ENCODE data around the gene SCAND1. TPM values are rescaled to one million over a fixed set of nuclear protein-coding genes. Genes with fewer than 3 reads are reported as not detected.
"Not testable (repeated sequence)": the region's sequence is repeated elsewhere in the genome, so short reads cannot be mapped to it uniquely, and the experiment has no call there.

The SCAND1 gene
- total RNA-seq, 2 donors from 2014 or later = 63.0 to 192 TPM

DNA sequence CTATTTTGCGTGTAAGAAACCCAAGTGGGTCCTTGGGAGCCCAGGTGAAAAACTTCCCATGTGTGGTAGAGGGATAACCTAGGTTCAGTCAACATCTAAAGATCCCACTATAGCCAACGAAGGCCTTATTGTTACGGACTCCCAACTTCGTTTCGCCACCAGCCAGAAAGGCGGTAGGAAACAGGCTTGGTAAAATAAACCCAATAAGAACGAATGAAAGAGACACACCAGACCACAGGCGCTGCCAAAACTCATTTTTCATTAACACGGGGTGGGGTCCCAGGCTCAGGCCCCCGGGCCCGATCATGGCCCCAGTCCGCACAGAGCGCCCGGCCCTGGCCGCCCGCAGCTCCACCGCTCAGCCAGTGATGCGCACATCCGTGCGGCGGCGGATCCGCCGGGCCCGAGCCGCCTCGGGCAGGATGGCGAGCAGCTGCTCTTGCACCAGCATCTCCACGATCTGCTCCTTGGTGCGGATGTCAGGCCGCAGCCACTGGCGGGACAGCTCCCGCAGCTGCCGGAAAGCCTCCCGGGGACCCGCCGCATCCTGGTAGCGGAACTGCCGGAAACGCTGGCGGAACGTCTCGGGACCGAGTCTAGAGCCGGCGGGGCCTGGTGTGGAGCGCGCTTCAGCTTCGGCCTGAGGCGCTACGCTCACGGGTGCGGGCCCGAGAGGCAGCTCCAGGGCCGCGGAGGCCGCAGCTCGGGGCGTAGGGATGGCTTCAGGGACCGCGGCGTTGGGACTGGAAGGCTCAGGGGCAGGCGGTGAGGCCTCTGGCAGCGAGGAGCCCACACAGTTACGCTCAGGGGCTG lies 709 bp downstream of the SCAND1 start:
- TF ChIP-seq, protein P1, sequence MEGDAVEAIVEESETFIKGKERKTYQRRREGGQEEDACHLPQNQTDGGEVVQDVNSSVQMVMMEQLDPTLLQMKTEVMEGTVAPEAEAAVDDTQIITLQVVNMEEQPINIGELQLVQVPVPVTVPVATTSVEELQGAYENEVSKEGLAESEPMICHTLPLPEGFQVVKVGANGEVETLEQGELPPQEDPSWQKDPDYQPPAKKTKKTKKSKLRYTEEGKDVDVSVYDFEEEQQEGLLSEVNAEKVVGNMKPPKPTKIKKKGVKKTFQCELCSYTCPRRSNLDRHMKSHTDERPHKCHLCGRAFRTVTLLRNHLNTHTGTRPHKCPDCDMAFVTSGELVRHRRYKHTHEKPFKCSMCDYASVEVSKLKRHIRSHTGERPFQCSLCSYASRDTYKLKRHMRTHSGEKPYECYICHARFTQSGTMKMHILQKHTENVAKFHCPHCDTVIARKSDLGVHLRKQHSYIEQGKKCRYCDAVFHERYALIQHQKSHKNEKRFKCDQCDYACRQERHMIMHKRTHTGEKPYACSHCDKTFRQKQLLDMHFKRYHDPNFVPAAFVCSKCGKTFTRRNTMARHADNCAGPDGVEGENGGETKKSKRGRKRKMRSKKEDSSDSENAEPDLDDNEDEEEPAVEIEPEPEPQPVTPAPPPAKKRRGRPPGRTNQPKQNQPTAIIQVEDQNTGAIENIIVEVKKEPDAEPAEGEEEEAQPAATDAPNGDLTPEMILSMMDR (IDR thresholded peaks at IDR 0.05) = no peak
- no peak for TF ChIP-seq POLR2A (IDR thresholded peaks at IDR 0.05)
- Histone ChIP-seq H3K27ac (peak overlapping the region; percentile 96 to 99 (median 98)), H3K36me3 (replicated peaks in 1 of 2; ENCODE audit: insufficient read depth in 1 of 2, low read depth in 2 of 2) (no peaks in the 10 kb centered on the region), H3K27me3 (no peaks in the 10 kb centered on the region), H3K4me3 (peak overlapping the region; percentile 87 to 100), H3K9me3 (no peaks in the 10 kb centered on the region), H3K4me1 (peaks cover 29% of the 10 kb centered on the region)
- intact Hi-C loops (cut with DNase I) = no loop called here
- ATAC-seq = peak; percentile 31
- DNase-seq = peak; percentile 49 to 57 (median 56)
- 0 to 1% methylated on average over 9 to 65 of the region's 65 CpGs for WGBS, 2 donors

DNA sequence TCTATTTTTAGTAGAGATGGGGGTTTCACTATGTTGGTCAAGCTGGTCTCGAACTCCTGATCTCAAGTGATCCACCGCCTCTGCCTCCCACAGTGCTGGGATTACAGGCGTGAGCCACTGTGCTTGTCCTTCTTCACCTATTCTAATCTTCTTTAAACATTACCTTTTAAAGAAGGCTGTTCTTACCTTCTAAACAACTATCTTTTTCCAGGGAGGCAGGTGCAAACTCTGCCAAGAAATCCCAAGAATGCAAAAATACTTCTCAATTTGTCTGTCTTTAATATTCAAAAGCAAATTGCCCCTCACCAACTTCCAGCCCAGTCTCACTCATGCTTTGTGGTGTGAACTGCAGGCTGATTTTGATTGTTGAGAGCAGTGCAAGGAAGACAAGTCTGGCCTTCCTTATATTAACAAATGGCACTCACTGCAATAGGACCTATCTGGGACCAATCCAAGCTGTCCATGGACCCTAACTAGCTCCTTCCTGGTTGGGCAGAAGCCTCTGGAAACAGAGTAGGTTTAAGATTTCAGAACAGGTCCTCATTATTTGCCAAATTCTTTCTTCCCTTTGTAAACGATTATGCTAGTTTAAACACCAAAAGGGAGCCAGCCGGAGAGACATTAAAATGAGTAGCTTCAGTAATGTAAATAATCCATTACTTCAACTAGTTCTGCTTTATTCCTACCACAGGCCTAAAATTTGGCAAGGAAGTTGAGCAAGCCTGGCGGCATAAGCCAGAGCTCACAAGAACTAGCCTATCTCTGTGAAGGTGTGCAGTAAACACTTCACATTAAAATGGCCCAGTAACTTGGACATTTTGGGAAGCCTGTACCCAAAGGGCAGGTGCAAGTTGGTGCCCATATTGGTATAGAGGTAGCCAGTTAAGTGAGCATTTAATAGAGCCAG lies 1.6 kb downstream of the SCAND1 start:
- Histone ChIP-seq H3K4me3 (peak overlapping the region; percentile 87 to 100), H3K4me1 (peaks cover 29% of the 10 kb centered on the region), H3K27ac (peak overlapping the region; percentile 96 to 99 (median 98)), H3K9me3 (no peaks in the 10 kb centered on the region), H3K27me3 (no peaks in the 10 kb centered on the region), H3K36me3 (replicated peaks in 1 of 2; ENCODE audit: insufficient read depth in 1 of 2, low read depth in 2 of 2) (no peaks in the 10 kb centered on the region)
- DNase-seq (peak in 1 of 4 donors; percentile 24), ATAC-seq (no peak)
- TF ChIP-seq POLR2A (IDR thresholded peaks at IDR 0.05) = peak in 1 of 3 donors; percentile 8
- TF ChIP-seq, protein P1 (IDR thresholded peaks at IDR 0.05) = no peak
- intact Hi-C loops (cut with DNase I) = no loop called here
- WGBS, 2 donors = 23 to 31% methylated on average over 6 of the region's 6 CpGs

DNA sequence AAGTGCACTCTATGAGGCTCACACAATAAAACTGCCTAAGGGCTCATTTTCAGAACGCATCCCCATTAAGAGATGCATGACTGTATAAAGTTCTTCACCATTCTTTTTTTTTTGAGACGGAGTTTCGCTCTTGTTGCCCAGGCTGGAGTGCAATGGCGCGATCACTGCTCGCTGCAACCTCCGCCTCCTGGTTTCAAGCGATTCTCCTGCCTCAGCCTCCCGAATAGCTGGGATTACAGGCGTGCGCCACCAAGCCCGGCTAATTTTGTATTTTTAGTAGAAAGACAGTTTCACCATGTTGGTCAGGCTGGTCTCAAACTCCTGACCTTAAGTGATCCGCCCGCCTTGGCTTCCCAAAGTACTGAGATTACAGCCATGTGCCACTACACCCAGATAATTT lies 2.2 kb downstream of the SCAND1 start:
- H3K27ac ChIP-seq = peak overlapping the region in 3 of 4 donors; percentile 98 to 99 (median 99)
- peaks cover 29% of the 10 kb centered on the region for H3K4me1 ChIP-seq
- DNase-seq; intact Hi-C loops (cut with DNase I); H3K4me3 ChIP-seq; ATAC-seq; H3K27me3 ChIP-seq; H3K36me3 ChIP-seq (replicated peaks in 1 of 2; ENCODE audit: insufficient read depth in 1 of 2, low read depth in 2 of 2); H3K9me3 ChIP-seq: not testable (repeated sequence)
- 93 to 95% methylated on average over 14 of the region's 14 CpGs for WGBS, 2 donors

DNA sequence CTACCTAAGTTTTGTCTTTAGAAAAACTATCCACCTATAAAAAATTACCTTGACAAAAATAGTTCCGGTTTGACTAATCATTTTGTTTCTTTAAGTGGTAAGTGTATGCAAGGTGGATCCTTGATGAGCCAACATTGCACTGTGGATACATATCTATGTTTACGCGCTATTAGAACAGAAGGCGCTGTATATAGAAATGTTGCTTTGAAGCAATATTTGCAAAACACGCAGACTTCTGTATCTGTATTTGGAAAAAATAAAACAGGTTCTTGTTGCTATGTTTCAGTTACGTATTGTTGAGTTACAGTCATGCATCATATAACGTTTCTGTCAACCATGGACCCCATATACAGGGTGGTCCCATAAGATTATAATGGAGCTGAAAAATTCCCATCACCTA lies 4.2 kb downstream of the SCAND1 start:
- intact Hi-C loops (cut with DNase I) = no loop called here
- no peaks in the 10 kb centered on the region for H3K27me3 ChIP-seq
- ATAC-seq (no peak), DNase-seq (no peak)
- no peak overlapping the region for H3K27ac ChIP-seq
- peaks cover 22% of the 10 kb centered on the region for H3K4me1 ChIP-seq
- H3K9me3 ChIP-seq = no peaks in the 10 kb centered on the region
- TF ChIP-seq POLR2A (IDR thresholded peaks at IDR 0.05) = no peak
- TF ChIP-seq, protein P1 (IDR thresholded peaks at IDR 0.05) = no peak
- H3K36me3 ChIP-seq (replicated peaks in 1 of 2; ENCODE audit: insufficient read depth in 1 of 2, low read depth in 2 of 2) = no peaks in the 10 kb centered on the region
- WGBS, 2 donors = 90 to 94% methylated on average over 7 of the region's 7 CpGs
- H3K4me3 ChIP-seq = no peak overlapping the region

DNA sequence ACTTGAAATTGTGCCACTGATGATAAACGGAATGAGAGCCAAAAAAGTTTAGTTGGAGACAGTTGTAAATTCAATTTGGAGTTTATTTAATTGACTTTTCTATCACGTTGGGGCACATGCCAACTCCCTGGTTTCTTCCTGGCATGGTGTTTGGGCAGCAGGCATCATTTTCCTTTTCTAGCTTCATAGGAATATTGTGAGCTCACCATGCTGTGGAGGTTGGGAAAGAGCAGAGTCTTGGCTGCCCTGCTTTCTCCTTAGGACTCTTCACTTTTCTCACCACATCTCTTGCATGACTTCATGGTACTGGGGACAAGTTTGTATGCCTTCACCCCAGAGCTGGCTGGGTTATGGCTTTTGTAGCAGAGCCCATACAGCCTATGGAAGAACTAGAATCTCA lies 6.4 kb downstream of the SCAND1 start:
- Histone ChIP-seq H3K36me3 (replicated peaks in 1 of 2; ENCODE audit: insufficient read depth in 1 of 2, low read depth in 2 of 2) (no peaks in the 10 kb centered on the region), H3K9me3 (no peaks in the 10 kb centered on the region), H3K4me3 (no peak overlapping the region), H3K27ac (peak overlapping the region in 1 of 4 donors; percentile 15), H3K27me3 (no peaks in the 10 kb centered on the region), H3K4me1 (peaks cover 14% of the 10 kb centered on the region)
- WGBS, 2 donors = 56 to 69% methylated on average over 2 of the region's 2 CpGs
- intact Hi-C loops (cut with DNase I) = no loop called here
- DNase-seq (no peak), ATAC-seq (no peak)
- TF ChIP-seq POLR2A (IDR thresholded peaks at IDR 0.05) = no peak
- TF ChIP-seq, protein P1 (IDR thresholded peaks at IDR 0.05) = peak in 1 of 7 experiments; percentile 6
